ENCODE data around the gene DNAJC2.

DNA sequence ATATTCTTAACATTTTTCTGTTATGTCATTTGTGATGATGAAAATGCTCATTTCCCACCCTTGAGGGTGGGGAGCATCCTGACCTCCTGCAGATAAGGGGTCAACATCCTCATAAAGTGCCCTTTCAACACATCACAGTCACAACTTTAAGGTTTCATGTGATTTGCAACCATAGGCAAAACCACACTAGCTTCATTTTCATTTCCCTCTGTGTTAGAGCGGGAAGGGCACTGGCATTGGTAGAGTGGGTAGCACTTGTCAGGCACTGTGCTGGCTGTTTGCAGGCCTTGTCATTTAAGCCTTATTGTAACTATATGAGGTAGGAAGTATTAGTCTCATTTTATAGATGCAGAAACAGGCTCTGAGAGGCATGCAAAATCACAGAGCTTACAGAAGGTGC lies 42.7 kb upstream of the DNAJC2 start:
- TF ChIP-seq, protein P1, sequence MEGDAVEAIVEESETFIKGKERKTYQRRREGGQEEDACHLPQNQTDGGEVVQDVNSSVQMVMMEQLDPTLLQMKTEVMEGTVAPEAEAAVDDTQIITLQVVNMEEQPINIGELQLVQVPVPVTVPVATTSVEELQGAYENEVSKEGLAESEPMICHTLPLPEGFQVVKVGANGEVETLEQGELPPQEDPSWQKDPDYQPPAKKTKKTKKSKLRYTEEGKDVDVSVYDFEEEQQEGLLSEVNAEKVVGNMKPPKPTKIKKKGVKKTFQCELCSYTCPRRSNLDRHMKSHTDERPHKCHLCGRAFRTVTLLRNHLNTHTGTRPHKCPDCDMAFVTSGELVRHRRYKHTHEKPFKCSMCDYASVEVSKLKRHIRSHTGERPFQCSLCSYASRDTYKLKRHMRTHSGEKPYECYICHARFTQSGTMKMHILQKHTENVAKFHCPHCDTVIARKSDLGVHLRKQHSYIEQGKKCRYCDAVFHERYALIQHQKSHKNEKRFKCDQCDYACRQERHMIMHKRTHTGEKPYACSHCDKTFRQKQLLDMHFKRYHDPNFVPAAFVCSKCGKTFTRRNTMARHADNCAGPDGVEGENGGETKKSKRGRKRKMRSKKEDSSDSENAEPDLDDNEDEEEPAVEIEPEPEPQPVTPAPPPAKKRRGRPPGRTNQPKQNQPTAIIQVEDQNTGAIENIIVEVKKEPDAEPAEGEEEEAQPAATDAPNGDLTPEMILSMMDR (IDR thresholded peaks at IDR 0.05), result no peak
- TF ChIP-seq POLR2A (IDR thresholded peaks at IDR 0.05), result no peak
